CD4-positive, alpha-beta T cell (primary cell): Measurements from ENCODE around the gene TRAPPC14. TPM values are rescaled to one million over a fixed set of nuclear protein-coding genes. Genes with fewer than 3 reads are reported as not detected.
"Not testable (repeated sequence)": the region's sequence is repeated elsewhere in the genome, so short reads cannot be mapped to it uniquely, and the experiment has no call there.

ENCODE experiments used
- ATAC-seq: fragments of 200-7000 bp; cut with Tn5 transposase; one replicate; pipeline ENCODE4 v1.10.0; 2022; ENCODE audit warnings: mild to moderate bottlenecking; ENCODE audit not compliant: poor library complexity
- CTCF ChIA-PET: fragments of 350-600 bp; sonication (Branson Sonifier 250); formaldehyde crosslinking; loops from one replicate; lab custom pipeline; 2021; ENCODE audit warnings: antibody characterized with exemption, inconsistent platforms; lab: Charles Lee
- POLR2A ChIA-PET: fragments of 350-600 bp; sonication (Branson Sonifier 250); formaldehyde crosslinking; loops from one replicate; lab custom pipeline; 2021; ENCODE audit warnings: antibody characterized with exemption, inconsistent platforms; lab: Charles Lee
- DNase-seq, 14 experiments: peaks; one replicate each; pipeline ENCODE4 v3.0.0-alpha.2; 2013 to 2020; ENCODE audit warnings: mixed read lengths in 2 of 14
- H3K27ac ChIP-seq, 2 donors: one replicate each; pipeline versions ENCODE4 v1.5.1 to v1.7.0; 2013; ENCODE audit warnings: low read length in 2 of 2, low read depth in 1 of 2, mild to moderate bottlenecking in 1 of 2
- H3K27me3 ChIP-seq, 2 experiments: 1 replicate in 1 of 2; 2 replicates in 1 of 2; pipeline versions ENCODE4 v1.6.1 to v1.7.0; 2013; ENCODE audit warnings: low read length in 2 of 2, control low read depth in 1 of 2, mild to moderate bottlenecking in 1 of 2, moderate library complexity in 1 of 2; ENCODE audit not compliant: insufficient read depth in 2 of 2, control insufficient read depth in 1 of 2
- H3K36me3 ChIP-seq: one replicate; pipeline ENCODE4 v1.6.1; 2013; ENCODE audit warnings: low read length, control low read depth; ENCODE audit not compliant: insufficient read depth
- H3K4me1 ChIP-seq: one replicate; pipeline ENCODE4 v1.6.1; 2013; ENCODE audit warnings: low read length, control low read depth; ENCODE audit not compliant: insufficient read depth
- H3K4me3 ChIP-seq: one replicate; pipeline ENCODE4 v1.5.1; 2013; ENCODE audit warnings: mild to moderate bottlenecking, low read length, moderate library complexity
- H3K9me3 ChIP-seq, 2 experiments: 1 replicate in 1 of 2; 2 replicates in 1 of 2; pipeline versions ENCODE4 v1.6.1 to v1.7.0; 2013; ENCODE audit warnings: low read length in 2 of 2, mild to moderate bottlenecking in 2 of 2, control low read depth in 1 of 2, moderate library complexity in 1 of 2; ENCODE audit not compliant: control insufficient read depth in 1 of 2, insufficient read depth in 1 of 2
- H3K27ac Mint-ChIP-seq: one replicate; pipeline ENCODE4 v1.8.0; 2020; ENCODE audit warnings: mixed read lengths
- H3K27me3 Mint-ChIP-seq: one replicate; pipeline ENCODE4 v1.8.0; 2021; ENCODE audit warnings: mixed read lengths
- H3K36me3 Mint-ChIP-seq: one replicate; pipeline ENCODE4 v1.8.0; 2021; ENCODE audit warnings: low read depth, mixed read lengths
- H3K4me1 Mint-ChIP-seq: one replicate; pipeline ENCODE4 v1.8.0; 2021; ENCODE audit warnings: low read depth, mixed read lengths
- H3K4me3 Mint-ChIP-seq: one replicate; pipeline ENCODE4 v1.8.0; 2020; ENCODE audit warnings: mild to moderate bottlenecking, mixed read lengths
- H3K9me3 Mint-ChIP-seq: one replicate; pipeline ENCODE4 v1.8.0; 2020; ENCODE audit warnings: mixed read lengths
- CTCF ChIP-seq: fragments of 200-600 bp; IDR thresholded peaks from one replicate; pipeline ENCODE4 v1.8.0; 2022; ENCODE audit warnings: antibody characterized with exemption, mild to moderate bottlenecking
- intact Hi-C, 2 experiments: fragments of 100-400 bp; cut with DNase I in 1 of 2; cut with micrococcal nuclease in 1 of 2; formaldehyde crosslinking; loops; one replicate each; pipeline versions ENCODE4 v1.15.1 to v1.9.0; 2023 to 2025; cut with DNase I, micrococcal nuclease
- total RNA-seq, 174 experiments: library from RNA in 2 of 174; stranded (reverse) in 2 of 174; gene quantifications; one replicate each; pipeline ENCODE4 v1.2.3 and lab custom pipeline; 2021 to 2026

Gene TRAPPC14
- total RNA-seq, 2 experiments from 2014 or later = 37.9 to 42.6 TPM

GRCh38 chr7:100132697-100133151 is 25.8 kb downstream of the TRAPPC14 start:
- H3K9me3 ChIP-seq = no peaks in the 10 kb centered on the region
- no peak overlapping the region for H3K27ac ChIP-seq
- no peaks in the 10 kb centered on the region for H3K27me3 ChIP-seq
- TF ChIP-seq CTCF = peak; percentile 82
- H3K4me3 Mint-ChIP-seq = peak overlapping the region; percentile 62
- H3K9me3 Mint-ChIP-seq = no peaks in the 10 kb centered on the region
- POLR2A ChIA-PET = interaction anchor here (0.7 to 1.2 kb wide), 12 partner anchors 15 to 296 kb away, joined by 3 to 9 read pairs (median 4); partner anchors contain the start of genes GPC2, LAMTOR4, MCM7 and MEPCE
- peaks cover 15% of the 10 kb centered on the region for H3K4me1 Mint-ChIP-seq
- CTCF ChIA-PET = interaction anchor here (0.7 to 1.5 kb wide), 21 partner anchors 11 to 275 kb away, joined by 3 to 11 read pairs (median 4); partner anchors contain the start of genes GPC2, LAMTOR4 and STAG3
- no peaks in the 10 kb centered on the region for H3K36me3 ChIP-seq
- DNase-seq = peak; percentile 48 to 83 (median 62)
- H3K27ac Mint-ChIP-seq = peak overlapping the region; percentile 42
- peak; percentile 77 for ATAC-seq
- H3K27me3 Mint-ChIP-seq = no peaks in the 10 kb centered on the region
- intact Hi-C loops = loop anchor here (1.0 to 5.0 kb wide), 7 partner anchors 16 to 276 kb away; partner anchors contain the start of genes AZGP1 (in 1 of the 2), LAMTOR4 (in 1 of the 2) and PVRIG (in 1 of the 2)
- H3K4me3 ChIP-seq = no peak overlapping the region
- peaks cover 23% of the 10 kb centered on the region for H3K4me1 ChIP-seq
- no peaks in the 10 kb centered on the region for H3K36me3 Mint-ChIP-seq

- CTCF ChIA-PET = interaction anchor here (0.8 to 2.3 kb wide), 15 partner anchors 12 to 276 kb away, joined by 3 to 14 read pairs (median 4); partner anchors contain the start of gene GAL3ST4
- Histone ChIP-seq H3K27ac (no peak overlapping the region), H3K36me3 (no peaks in the 10 kb centered on the region), H3K4me1 (peaks cover 23% of the 10 kb centered on the region), H3K9me3 (no peaks in the 10 kb centered on the region), H3K4me3 (no peak overlapping the region), H3K27me3 (no peaks in the 10 kb centered on the region)
- H3K9me3 Mint-ChIP-seq = no peaks in the 10 kb centered on the region
- POLR2A ChIA-PET = interaction anchor here (0.7 to 1.2 kb wide), 11 partner anchors 16 to 297 kb away, joined by 3 to 7 read pairs (median 4); partner anchors contain the start of genes GPC2, LAMTOR4, MCM7 and MEPCE
- peak overlapping the region; percentile 62 for H3K4me3 Mint-ChIP-seq
- no peak for ATAC-seq
- H3K27me3 Mint-ChIP-seq = no peaks in the 10 kb centered on the region
- DNase-seq = no peak
- peaks cover 15% of the 10 kb centered on the region for H3K4me1 Mint-ChIP-seq
- H3K36me3 Mint-ChIP-seq = peaks cover 1% of the 10 kb centered on the region
- TF ChIP-seq CTCF = no peak
- H3K27ac Mint-ChIP-seq = peak overlapping the region; percentile 42
- intact Hi-C loops = loop anchor here (1.0 to 5.0 kb wide), 7 partner anchors 17 to 276 kb away; partner anchors contain the start of genes AZGP1 (in 1 of the 2), LAMTOR4 (in 1 of the 2) and PVRIG (in 1 of the 2)
These were observed 26.4 kb downstream of the TRAPPC14 start for GRCh38 chr7:100132126-100132525.

- peak overlapping the region; percentile 10 for H3K4me3 ChIP-seq
- H3K36me3 ChIP-seq = no peaks in the 10 kb centered on the region
- CTCF ChIA-PET = interaction anchor here (0.6 to 2.3 kb wide), 18 partner anchors 10 to 277 kb away, joined by 3 to 14 read pairs (median 4); partner anchors contain the start of genes AP4M1, COPS6, GAL3ST4 and LAMTOR4
- no peaks in the 10 kb centered on the region for H3K27me3 Mint-ChIP-seq
- peaks cover 31% of the 10 kb centered on the region for H3K4me1 ChIP-seq
- no peak overlapping the region for H3K27ac ChIP-seq
- DNase-seq = peak; percentile 78 to 93 (median 87)
- peaks cover 22% of the 10 kb centered on the region for H3K4me1 Mint-ChIP-seq
- TF ChIP-seq CTCF = peak; percentile 98
- intact Hi-C loops = loop anchor here (1.0 to 5.0 kb wide), 6 partner anchors 30 to 218 kb away; partner anchors contain the start of genes AP4M1 (in 1 of the 2), AZGP1 (in 1 of the 2) and MCM7 (in 1 of the 2)
- H3K27ac Mint-ChIP-seq = peak overlapping the region; percentile 30
- H3K4me3 Mint-ChIP-seq = peak overlapping the region; percentile 45
- H3K36me3 Mint-ChIP-seq = peaks cover 11% of the 10 kb centered on the region
- H3K9me3 Mint-ChIP-seq = no peaks in the 10 kb centered on the region
- POLR2A ChIA-PET = interaction anchor here (0.6 to 3.7 kb wide), 11 partner anchors 9 to 298 kb away, joined by 3 to 29 read pairs (median 6); partner anchors contain the start of genes CNPY4, LAMTOR4, TRIM4 and ZCWPW1
- no peaks in the 10 kb centered on the region for H3K9me3 ChIP-seq
- ATAC-seq = peak; percentile 19
- no peaks in the 10 kb centered on the region for H3K27me3 ChIP-seq
These were observed 27.7 kb downstream of the TRAPPC14 start for GRCh38 chr7:100130608-100131453.

- ChIA-PET CTCF (interaction anchor here (0.6 to 2.3 kb wide), 11 partner anchors 8 to 135 kb away, joined by 3 to 14 read pairs (median 5); partner anchors contain the start of genes AP4M1, GAL3ST4 and LAMTOR4), POLR2A (interaction anchor here (0.6 to 3.7 kb wide), 9 partner anchors 8 to 298 kb away, joined by 3 to 29 read pairs (median 6); partner anchors contain the start of genes CNPY4, LAMTOR4 and ZCWPW1)
- H3K4me3 Mint-ChIP-seq = not testable (repeated sequence)
These were observed 28.3 kb downstream of the TRAPPC14 start for GRCh38 chr7:100130220-100130607.

More at GRCh38 chr7:100130220-100130607, 28.3 kb downstream of the TRAPPC14 start:
- H3K27ac ChIP-seq, H3K27ac Mint-ChIP-seq, H3K4me3 ChIP-seq, H3K27me3 Mint-ChIP-seq, DNase-seq, H3K9me3 Mint-ChIP-seq, ATAC-seq, H3K36me3 ChIP-seq, H3K27me3 ChIP-seq, H3K9me3 ChIP-seq: not testable (repeated sequence)
- peaks cover 25% of the 10 kb centered on the region for H3K4me1 Mint-ChIP-seq
- intact Hi-C loops = loop anchor here (2.0 to 5.0 kb wide), 3 partner anchors 135 to 217 kb away; partner anchors contain the start of gene AZGP1 (in 1 of the 2)
- H3K36me3 Mint-ChIP-seq = peaks cover 11% of the 10 kb centered on the region
- H3K4me1 ChIP-seq = peaks cover 37% of the 10 kb centered on the region
